ENCODE results near the gene RFX2. TPM values are rescaled to one million over a fixed set of nuclear protein-coding genes. Genes with fewer than 3 reads are reported as not detected.

RFX2 gene
- total and polyA plus RNA-seq, 9 of the 15 experiments (the other 6 are each of a cell fraction or from before 2014, with no cell fraction given) = 3.6 to 18.7 (median 8.7) TPM

DNA sequence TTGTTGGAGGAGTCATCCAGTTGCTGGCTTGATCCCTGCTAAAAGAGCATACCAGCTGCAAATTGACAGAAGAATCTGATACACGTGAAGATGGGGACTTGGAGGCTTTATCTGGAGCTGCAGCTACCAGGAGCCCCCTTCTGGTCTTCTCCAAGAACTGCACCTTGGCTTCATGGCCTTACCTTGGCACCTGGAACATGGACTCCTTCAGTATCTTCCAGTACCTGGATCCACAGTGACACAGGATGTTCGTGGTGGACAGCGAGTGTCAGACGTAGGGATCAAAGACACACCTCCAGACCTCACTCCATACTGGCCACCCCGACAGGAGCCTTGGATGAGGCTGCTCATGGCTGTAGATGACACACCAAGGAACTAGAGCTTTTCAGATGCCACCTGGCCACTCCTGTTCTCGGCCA is 15.3 kb upstream of the RFX2 start (continued):
- TF ChIP-seq ZNF184 (CRISPR knock-in tag; IDR thresholded peaks at IDR 0.05) (no peak), KHSRP (IDR thresholded peaks at IDR 0.05) (no peak), DLX4 (CRISPR knock-in tag; IDR thresholded peaks at IDR 0.05) (no peak), RBM15 (IDR thresholded peaks at IDR 0.05; ENCODE audit: insufficient read depth, low read length) (no peak), ARNT (IDR thresholded peaks at IDR 0.05) (no peak), CBX8 (IDR thresholded peaks at IDR 0.05; ENCODE audit: borderline replicate concordance, extremely low read depth, low read depth, low read length, poor library complexity, severe bottlenecking) (no peak), NCOA4 (IDR thresholded peaks at IDR 0.05; ENCODE audit: partially characterized antibody) (no peak), BRD4 (IDR thresholded peaks at IDR 0.05) (no peak), TSC22D4 (tag; IDR thresholded peaks at IDR 0.05) (no peak), PTRF (tag; IDR thresholded peaks at IDR 0.05) (no peak), GABPB1 (CRISPR knock-in tag; IDR thresholded peaks at IDR 0.05) (0 out of 2 replicates have a peak, but pooled peaks have one; percentile 27), ZNF165 (CRISPR knock-in tag; IDR thresholded peaks at IDR 0.05; ENCODE audit: borderline replicate concordance) (no peak), RCOR1 (IDR thresholded peaks at IDR 0.05; ENCODE audit: borderline replicate concordance in 1 of 2, low read depth in 2 of 2, low read length in 2 of 2) (peak in 1 of 2 experiments; percentile 36; a peak in 2 of 4 replicates), USF1 (CRISPR knock-in tag; IDR thresholded peaks at IDR 0.05) (no peak), ZNF224 (CRISPR knock-in tag; IDR thresholded peaks at IDR 0.05) (no peak), TCF15 (CRISPR knock-in tag; IDR thresholded peaks at IDR 0.05) (no peak), ETS2 (tag; IDR thresholded peaks at IDR 0.05; ENCODE audit: borderline replicate concordance, poor library complexity, severe bottlenecking) (no peak), CTBP1 (IDR thresholded peaks at IDR 0.05; ENCODE audit: borderline replicate concordance) (peak; percentile 67; the same call in 1 of the 2 replicates), FOXM1 (IDR thresholded peaks at IDR 0.05; ENCODE audit: low read depth) (no peak), FOXM1 (CRISPR knock-in tag; IDR thresholded peaks at IDR 0.05; ENCODE audit: low read depth) (no peak)
- TF ChIP-seq, protein P1, sequence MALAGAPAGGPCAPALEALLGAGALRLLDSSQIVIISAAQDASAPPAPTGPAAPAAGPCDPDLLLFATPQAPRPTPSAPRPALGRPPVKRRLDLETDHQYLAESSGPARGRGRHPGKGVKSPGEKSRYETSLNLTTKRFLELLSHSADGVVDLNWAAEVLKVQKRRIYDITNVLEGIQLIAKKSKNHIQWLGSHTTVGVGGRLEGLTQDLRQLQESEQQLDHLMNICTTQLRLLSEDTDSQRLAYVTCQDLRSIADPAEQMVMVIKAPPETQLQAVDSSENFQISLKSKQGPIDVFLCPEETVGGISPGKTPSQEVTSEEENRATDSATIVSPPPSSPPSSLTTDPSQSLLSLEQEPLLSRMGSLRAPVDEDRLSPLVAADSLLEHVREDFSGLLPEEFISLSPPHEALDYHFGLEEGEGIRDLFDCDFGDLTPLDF (CRISPR knock-in tag; IDR thresholded peaks at IDR 0.05) = no peak
- TF ChIP-seq, protein P2, sequence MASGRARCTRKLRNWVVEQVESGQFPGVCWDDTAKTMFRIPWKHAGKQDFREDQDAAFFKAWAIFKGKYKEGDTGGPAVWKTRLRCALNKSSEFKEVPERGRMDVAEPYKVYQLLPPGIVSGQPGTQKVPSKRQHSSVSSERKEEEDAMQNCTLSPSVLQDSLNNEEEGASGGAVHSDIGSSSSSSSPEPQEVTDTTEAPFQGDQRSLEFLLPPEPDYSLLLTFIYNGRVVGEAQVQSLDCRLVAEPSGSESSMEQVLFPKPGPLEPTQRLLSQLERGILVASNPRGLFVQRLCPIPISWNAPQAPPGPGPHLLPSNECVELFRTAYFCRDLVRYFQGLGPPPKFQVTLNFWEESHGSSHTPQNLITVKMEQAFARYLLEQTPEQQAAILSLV (tag; IDR thresholded peaks at IDR 0.05) = no peak
- TF ChIP-seq, protein P3, sequence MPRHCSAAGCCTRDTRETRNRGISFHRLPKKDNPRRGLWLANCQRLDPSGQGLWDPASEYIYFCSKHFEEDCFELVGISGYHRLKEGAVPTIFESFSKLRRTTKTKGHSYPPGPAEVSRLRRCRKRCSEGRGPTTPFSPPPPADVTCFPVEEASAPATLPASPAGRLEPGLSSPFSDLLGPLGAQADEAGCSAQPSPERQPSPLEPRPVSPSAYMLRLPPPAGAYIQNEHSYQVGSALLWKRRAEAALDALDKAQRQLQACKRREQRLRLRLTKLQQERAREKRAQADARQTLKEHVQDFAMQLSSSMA (CRISPR knock-in tag; IDR thresholded peaks at IDR 0.05) = no peak
